Heart left ventricle (tissue), 13 donors: ENCODE measurements around the gene RAB43.

Source experiments
- CTCF ChIP-seq, 12 donors: fragments of 200-600 bp; sonication (generic) in 4 of 12; IDR thresholded peaks; one replicate each; pipeline versions ENCODE4 v1.5.0 to v1.8.0; 2018 to 2022; ENCODE audit warnings: antibody characterized with exemption in 12 of 12, mild to moderate bottlenecking in 5 of 12
- POLR2A ChIP-seq, 2 donors: fragments of 450-650 bp; IDR thresholded peaks; one replicate each; pipeline ENCODE4 v1.6.1; 2017; ENCODE audit warnings: antibody characterized with exemption in 2 of 2, mild to moderate bottlenecking in 2 of 2, moderate library complexity in 2 of 2
- donor health status: ischemic (EF 13 %, LVEDD 7.1; RV severe dilation, severe dysfunction).
- donor health status: DM: no; HTN: yes; CAD: no.
- donor health status: DM: no; HTN: no; CAD: no.
- donor health status: ischemic (EF 25% LVEDD 6.9; RV normal size, moderate dysfunction).
- donor health status: ischemic (EF 25% LVEDD 5.7; RV mildly dilated, moderate dysfunction).
- donor health status: ischemic (EF 35%, LVEDD 5.7; RV mildly dilated, moderate dysfunction).
- donor health status: nonischemic (EF 11% LVEDD 7.7; RV severe dilation, severe dysfunction).
- donor health status: DM: yes; HTN: yes; CAD: no.
- donor health status: PGD.
- donor health status: ischemic (EF 29% LVEDD 5.4; RV normal size, mild dysfunction).
- donor health status: nonischemic (EF 23%, LVEDD 6.1; RV moderate dilation, normal function).

- TF ChIP-seq CTCF (IDR thresholded peaks at IDR 0.05), result no peak
- no peak for TF ChIP-seq POLR2A (IDR thresholded peaks at IDR 0.05)
Observed at GRCh38 chr3:129046037-129046731, 75.4 kb downstream of the RAB43 start.
